NCI-H345 (cell line): ENCODE results near the gene UBE2G1.
"Not testable (repeated sequence)": the region's sequence is repeated elsewhere in the genome, so short reads cannot be mapped to it uniquely, and the experiment has no call there.

Source experiments
- DNase-seq: peaks from one replicate; lab custom pipeline; 2025; lab: John Stamatoyannopoulos, UW

The UBE2G1 gene

DNA sequence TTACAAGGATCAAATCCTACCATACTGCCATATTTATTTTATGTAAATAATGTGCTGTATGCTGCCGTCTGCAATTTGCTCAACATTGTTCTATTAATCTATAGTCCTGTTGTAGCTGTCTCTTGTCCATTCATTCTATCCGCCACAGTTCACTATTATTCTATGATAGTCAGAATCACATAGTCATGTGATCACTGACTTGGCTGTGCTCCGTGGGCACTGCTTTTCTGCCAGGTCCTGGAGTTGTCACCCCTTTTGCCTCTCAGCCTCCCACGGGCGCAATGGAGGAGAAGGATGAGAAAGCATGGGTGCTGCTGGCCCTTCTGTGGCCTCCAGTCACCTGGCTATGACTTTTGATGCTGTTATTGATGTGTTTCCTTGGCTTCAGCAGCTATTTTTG is 65.4 kb downstream of the UBE2G1 start:
- no peak for DNase-seq

DNA sequence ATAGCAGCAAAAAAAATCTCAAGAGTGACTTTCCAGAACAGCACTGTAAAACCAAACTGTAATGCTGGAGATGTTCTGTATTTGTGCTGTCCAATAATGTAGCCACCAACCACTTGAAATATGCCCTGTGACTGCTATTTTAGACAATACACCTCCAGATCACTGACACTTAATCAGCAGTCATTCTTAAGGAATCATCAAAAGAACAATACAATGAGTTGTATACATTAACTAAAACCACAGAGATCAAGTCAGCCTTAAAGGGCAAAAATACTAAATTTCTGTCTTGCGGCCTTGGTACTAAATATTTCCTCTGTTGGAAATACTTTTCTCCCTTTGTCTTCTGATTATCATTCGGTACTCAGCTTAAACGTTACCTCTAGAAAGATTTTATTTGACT is 69.1 kb downstream of the UBE2G1 start:
- no peak for DNase-seq

DNA sequence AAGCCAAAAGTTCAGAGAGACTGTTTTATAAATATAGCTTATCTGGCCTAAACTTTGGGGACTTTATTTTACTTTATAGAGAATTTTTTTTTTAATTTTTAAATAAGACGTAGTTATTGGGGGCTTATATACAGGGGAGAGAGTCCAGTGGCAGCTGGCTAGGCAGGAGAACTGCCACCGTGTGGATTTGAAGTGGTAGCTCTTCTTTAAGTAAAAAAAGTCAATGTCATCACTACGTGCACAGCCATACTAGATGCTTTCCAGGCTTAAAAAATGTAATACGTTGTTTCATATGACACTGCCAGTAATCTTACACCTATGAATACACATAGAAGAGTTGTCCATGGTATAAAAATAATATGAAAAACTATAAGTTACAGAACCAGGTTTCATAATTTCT is 70.8 kb downstream of the UBE2G1 start:
- no peak for DNase-seq

DNA sequence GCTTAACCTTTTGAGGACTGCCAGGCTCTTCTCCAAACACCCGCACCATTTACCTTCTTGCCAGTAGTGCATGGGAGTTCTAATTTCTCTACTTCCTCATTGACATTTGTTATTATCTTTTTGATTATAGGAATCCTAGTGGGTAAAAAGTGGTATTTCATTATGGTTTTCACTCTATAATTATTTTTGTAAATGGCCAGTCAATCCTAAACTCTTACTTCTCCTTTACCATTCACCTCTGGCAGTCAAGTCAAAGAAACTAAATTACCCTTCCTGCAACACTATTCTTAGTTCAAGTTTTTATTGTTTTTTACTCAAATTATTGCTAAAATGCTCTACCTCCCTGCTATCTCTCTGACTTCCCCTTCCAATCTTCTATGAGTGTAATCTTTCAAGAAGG is 72.9 kb downstream of the UBE2G1 start:
- no peak for DNase-seq

DNA sequence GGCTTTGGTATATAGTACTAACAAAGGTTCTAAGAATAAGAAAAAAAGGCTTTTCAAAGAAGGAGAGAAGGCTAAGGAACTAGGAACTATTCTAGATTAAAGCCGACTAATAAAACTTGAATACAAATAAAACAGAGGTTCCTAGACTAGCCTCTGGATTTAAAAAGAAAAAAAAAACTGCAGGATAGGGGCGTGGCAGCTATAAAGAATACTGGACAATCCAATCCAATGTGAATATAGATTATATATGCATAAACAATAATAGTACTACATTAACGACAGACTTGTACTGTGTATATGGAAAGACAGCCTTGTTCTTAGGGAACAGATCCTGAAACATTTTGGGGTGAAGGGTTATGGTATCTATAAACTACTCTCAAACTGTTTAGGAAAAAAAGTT is 78.8 kb downstream of the UBE2G1 start:
- no peak for DNase-seq

DNA sequence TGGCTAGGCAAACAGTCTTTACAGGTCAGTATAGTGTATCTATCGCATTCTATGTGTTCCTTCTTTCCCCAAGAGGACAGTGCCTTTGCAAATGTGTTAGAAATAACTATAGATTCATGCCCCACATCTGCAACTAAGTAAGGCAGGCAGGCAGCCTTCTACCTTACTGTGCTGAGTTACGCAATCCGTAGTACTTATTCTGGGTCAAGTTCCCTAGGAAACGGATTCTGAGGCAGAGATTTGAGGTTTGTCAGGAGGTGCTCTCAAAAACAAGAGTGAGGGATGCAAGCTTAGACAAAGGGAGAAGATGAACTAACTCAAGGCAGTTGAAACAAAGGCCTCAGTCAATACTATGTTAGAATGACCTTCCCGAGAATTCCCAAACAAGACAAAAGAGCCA is 90.0 kb downstream of the UBE2G1 start:
- DNase-seq = no peak

DNA sequence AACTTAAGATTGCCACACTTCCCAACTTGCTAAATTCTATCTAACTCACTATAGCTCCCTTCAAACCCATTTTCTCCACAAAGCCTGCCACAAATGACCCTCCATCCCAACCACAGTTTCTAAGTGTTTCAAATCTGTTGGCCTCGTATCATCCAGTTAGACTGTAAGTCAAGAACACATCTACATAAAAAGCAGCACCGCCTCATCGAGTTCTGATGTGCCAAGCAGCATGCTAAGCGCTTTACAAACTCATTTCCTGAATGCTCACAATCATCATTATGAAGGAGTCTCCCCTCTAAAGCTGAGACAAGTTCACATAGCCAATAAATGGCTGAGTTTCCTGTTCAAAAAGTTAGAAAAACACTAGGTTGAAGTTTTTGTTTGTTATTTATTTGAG is 93.5 kb downstream of the UBE2G1 start:
- no peak for DNase-seq

DNA sequence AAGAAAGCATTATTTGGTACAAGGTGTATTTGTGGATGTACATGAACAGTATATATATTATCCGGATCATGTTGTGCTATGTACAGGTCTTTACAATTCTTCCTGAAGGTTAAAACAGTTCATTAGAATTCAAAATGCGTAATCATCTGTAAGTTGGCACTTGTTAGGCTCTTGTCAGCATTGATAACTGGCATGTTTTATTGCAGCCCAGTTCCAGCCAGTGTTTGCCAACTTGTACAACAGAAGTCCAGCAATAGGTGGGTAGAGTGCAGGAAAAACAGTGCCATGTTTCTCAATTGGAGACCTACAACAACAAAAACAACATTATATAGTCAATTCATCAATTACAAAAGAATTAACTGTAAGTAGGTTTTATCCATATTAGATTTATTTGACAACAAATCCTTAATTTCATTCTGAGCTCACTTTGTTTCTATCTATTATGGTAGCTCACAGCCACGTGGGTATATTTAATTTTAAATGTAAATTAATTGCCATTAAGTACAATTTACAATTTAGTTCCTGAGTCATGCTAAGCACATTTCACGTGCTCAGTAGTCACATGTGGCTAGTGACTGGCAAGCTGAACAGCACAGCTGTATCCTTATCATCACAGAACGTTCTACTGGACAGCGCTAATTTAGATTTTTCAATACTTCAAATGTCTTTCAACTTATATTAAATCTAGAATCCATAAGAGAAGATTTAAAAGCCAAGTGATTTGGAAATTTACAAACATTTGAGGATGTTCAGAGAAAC is 94.1 kb downstream of the UBE2G1 start:
- DNase-seq = no peak

DNA sequence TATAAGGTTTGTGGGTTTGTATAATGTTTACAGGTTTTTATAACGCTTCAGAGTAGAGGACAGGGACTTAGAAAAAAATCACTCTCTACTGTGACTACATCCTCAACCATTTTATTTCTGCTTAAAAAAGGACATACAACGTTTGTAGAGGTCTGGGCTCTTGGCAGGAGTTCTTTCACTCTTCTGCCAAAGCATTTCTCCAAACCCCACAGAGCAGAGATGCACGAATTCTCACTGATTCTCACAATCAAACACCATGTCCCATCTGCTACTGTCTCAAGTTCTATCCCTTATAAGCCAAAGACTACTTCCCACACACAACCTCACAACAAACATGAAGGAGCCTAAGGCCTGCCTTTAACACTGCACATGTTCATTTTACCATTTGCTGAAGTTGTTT is 95.7 kb downstream of the UBE2G1 start:
- no peak for DNase-seq

DNA sequence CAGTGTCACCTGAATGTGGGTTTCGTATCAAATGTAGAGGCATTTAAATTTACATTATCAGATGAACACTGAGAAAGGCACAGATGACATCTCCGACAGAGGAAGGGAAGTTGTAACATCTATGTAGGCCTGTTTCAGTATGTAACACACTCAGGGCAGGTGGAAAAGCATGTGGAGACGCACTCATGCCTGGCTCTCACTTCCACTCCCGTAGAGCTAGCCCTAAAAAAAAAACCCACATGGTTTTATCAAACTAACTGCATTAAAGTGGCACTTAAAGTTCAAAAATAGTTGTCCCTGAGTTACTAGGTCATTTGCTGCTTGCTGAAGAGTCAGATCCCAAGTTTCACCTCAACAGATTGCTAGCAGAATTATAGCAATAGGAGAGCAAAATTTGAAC is 96.6 kb downstream of the UBE2G1 start:
- no peak for DNase-seq

DNA sequence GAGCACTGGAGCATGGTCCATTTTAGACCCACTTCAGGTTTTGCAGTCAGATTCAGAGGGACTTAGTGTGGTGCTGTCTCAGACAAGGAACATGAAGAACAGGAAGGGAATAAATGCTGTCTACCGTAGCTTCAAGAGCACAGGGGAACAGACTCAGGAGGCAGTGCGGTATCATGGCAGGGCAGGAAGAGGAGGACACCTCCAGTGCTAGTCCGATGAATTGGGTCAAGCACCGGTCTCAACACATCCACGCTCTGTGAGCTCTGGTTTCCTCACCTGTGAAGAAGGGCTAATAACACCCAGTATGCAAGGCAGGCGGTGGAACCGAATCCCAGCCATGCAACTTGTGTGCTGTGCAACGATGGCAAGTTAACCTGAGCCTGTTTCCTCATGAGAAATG is 99.1 kb downstream of the UBE2G1 start:
- no peak for DNase-seq

DNA sequence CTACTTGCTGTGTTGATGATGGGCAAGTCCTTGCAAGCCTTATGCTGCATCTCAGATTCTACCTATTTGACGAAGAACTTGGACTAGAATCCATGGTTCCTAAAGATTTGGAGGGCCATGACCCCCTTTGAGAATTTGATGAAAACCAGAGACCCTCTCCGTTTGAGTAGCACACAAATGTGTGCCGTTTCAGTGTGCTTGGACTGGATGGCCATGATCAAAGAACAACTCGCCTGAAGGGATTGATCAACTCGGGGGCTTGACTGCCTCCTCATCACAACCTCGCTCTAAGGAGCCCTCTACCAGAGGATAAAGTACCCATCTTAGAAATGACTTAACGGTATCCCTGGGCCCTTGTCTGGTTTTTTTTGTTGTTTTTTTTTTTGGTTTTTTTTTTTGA is 99.9 kb downstream of the UBE2G1 start:
- DNase-seq = no peak

DNA sequence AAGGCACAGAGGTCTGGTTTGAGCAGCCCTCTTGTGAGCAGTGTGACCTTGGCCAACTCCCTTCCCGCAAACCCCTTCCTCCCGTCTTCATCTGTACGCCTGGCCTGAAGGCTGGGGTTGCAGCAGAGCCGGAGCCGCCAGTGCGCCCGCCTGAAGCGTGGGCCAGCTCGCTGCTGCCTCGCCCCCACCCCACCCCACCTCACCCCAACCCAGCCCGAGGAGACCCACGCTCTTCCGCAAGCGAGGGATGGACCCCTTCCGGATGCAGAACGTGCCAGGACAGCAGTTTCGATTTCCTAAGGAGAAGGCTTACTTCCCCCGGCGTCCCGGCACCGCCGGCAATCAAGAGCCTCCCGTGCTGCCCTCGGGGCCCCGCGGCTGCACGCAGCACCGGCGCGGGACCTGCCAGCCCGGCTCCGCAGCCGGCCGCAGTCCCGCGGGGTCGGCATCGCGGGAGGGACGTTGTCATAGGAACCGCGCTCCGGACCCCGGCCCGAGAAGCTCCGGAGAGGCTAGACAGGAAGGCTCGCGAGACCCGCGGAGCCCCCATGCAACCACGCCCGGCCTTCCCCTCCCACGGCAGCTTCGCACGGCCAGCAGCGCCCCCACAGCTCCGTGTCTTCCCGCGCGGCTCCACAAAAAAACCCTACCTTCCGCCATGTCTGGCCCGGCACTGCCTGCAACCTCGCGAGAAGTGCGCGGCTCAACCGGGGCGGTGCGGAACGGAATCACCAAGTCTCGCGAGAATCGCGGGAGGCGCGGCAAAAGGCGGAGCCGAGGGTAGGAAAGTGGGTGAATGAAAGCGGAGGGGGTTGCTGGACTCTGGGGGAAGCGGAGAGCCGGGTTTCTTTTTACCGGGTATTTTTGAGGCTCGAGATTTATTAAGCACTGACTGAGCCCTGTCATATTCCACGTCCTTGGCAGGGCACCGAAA is 102.9 kb downstream of the UBE2G1 start, which contains the start of gene ANKFY1:
ANKFY1 (minus strand) TSS at position 698 of the 934 bp plus-strand sequence; CDS start at position 660, 38 bp downstream.
- DNase-seq = peak; percentile 91

DNA sequence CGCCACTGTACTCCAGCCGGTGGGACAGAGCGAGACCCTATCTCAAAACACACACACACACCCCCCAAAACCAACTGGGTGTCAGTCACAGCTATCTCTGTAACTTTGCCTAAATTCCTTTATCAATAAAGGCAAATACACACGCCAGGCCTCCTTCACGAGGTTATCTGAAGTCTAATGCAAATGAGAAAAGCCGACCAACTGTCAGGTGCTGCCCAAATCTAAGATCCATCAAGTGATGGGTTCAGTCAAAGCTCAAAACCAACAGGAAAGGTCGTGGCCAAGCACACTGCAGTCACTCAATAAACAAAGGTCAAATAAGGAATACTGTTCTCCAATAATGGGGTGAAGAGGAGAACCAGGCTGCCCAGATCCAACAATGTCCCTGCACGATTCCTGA is 103.8 kb downstream of the UBE2G1 start:
- no peak for DNase-seq

DNA sequence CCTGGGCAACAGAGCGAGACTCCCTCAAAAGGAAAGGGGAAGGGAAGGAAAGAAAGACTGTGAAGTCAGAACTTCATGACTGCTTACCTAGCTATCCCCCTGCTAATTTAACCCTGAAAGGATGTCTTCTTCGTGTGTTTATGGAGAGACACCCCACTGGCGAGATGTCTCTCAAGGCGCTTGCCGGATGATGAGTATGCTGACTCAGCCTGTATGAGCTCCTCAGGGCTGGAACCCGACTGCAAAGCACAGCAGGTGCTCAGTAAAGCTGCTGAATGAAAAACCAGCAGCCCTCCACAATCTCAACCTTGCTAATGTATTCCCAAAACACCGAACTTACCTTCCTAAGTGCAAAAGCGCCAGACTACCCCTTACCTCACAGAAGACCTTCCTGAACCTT is 105.0 kb downstream of the UBE2G1 start:
- DNase-seq = no peak

DNA sequence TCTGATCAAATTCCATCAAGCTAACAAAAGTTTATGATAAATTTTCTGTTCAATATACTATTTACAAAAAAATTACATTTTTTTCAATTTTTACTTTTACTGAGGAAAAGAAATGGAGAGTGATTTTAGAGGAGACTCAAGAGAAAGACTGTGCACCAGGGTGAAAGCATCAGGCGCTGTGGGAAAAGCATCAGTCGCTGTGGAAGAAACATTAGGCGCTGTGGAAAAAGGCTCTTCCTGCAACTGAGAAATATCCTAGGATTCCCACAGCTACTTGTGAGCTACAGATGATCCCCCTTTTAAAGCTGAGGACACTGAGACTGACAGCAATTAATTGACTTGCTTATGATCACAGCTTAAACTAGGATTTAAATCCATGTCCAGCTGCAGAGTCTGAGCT is 107.6 kb downstream of the UBE2G1 start:
- no peak for DNase-seq

DNA sequence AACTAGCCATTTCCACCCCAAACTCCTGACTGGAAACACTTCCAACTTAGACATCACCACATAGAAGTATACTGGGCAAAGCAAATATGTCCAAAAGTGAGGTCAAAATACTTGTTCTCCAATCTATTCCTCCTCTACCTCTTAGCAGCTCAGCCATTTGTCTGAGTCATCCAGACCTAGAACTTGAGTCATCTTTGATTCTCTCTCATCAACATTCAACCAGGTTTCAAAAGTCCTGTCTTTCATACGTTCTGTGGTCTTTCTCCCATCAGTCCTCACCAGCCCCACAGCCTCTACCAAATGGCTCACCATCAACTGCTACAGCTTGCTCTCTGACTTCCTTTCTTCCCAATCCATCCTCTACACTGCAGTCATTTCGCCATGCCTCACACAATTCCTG is 109.5 kb downstream of the UBE2G1 start:
- DNase-seq = no peak

DNA sequence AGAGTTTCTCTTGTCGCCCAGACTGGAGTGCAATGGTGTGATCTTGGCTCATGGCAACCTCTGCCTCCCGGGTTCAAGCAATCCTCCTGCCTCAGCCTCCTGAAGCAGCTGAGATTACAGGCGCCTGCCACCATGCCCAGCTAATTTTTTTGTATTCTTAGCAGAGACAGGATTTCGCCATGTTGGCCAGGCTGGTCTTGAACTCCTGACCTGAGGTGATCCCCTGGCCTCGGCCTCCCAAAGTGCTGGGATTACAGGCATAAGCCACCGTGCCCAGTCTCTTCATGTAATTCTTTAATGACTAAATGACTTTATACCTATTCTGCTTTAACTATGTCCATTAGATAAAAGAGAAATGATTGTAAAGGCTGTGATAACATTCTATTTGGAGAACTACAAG is 111.2 kb downstream of the UBE2G1 start:
- not testable (repeated sequence) for DNase-seq

DNA sequence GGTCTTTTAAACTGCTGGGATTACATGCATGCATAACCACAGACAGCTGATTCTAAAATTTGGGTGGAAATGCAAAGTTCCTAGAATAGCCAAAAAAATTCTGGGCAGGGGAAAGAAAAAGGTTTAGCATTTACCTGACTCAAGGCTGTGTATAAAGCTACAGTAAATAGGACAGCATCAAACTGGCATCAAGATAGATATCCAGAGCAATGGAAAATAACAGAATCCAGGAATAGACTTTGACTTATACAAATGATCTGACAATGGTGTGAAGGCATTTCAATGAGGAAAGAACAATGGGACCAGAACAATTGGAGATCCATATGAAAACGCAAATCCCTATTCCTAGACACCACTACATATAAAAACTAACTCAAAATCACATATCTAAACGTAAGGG is 115.6 kb downstream of the UBE2G1 start:
- DNase-seq = no peak

DNA sequence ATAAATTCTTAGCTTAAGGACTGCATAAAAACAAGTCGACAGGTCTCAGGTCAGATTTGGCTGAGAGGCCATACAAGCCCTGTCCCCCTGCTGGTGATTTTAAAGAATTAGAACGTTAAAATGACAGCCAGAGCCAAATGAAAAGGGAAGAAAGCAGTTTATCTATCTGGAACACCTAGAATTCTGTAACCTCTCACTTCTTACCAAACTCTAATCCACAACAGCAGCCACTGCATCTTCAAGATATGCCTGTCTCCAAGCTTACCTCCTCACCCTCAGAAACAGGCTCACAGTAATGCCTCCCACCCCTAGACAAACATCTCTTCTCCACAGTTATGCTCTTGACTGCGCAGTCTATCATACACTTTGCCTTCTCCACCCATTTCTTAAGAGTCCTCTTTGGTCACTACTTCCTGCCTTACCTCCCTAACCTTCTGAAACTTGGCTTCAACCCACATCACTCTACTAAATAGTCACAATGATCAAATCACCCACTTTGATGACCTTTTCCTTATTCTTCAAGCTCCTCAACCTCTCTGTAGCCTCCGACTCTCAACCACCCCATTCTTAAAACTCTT is 116.9 kb downstream of the UBE2G1 start:
- DNase-seq = no peak

DNA sequence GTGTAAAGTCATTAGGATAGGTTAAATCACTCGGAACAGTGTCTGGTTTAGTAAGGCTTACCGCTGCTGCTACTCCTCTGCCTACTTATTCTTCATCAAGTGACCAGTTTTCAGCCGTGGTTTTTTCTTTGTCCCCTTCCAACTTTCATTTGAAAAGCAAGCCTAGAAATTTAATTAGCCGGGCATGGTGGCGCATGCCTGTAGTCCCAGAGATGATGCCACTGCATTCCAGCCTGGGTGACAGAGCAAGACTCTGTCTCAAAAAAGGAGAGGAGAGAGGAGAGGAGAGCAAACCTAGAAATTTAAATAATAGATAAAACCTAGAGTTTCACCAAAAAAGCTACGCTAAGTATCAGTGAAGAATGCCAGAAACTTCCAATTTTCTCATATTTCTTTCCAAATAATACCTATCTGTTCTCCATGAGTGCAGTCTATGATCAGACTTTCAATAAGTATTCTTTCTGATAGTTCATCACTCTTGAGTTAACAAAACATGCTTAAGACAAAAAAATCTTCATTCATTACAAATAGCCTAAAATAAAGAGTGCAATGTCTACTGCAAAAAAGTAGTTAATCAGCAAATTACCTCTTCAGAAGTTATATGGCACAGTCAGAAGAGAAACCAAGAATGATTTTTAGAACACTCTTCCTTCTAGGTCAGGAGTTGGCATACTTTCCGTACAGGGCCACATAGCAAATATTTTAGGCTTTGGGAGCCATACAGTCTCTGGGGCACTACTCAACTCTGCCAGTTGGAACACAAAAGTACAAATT is 117.8 kb downstream of the UBE2G1 start:
- DNase-seq = no peak

DNA sequence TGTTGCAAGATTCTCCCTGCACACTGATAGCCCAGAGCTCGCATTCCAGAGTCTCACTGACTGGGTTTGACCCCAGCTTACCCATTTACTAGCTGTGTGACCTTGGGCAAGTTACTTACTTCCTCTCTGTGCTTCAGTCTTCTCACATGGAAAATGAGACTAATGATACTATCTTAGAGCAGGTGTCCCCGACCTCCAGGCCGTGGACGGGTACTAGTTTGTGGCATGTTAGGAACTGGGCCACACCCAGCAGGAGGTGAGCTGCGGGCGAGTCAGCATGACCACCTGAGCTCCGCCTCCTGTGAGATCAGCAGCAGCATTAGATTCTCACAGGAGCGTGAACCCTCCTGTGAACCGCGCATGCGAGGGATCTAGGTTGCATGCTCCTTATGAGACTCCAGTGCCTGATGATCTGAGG is 118.5 kb downstream of the UBE2G1 start:
- DNase-seq = no peak
